Panc1 (cell line): ENCODE results near the gene UBL4A. TPM values are rescaled to one million over a fixed set of nuclear protein-coding genes. Genes with fewer than 3 reads are reported as not detected.

Source experiments
- ATAC-seq: fragments of 200-7000 bp; cut with Tn5 transposase; 2 replicates; pipeline ENCODE4 v1.9.1; 2020; ENCODE audit warnings: mild to moderate bottlenecking, moderate library complexity
- BruUV-seq: library from RNA; stranded (reverse); fragments of 400-500 nt; replicated peaks from 2 replicates; lab custom pipeline; 2021; lab: Mats Ljungman, UMichigan
- CTCF ChIA-PET: fragments of 300-600 bp; sonication (Branson Sonifier 250); formaldehyde crosslinking; loops from one replicate; lab custom pipeline; 2022; ENCODE audit warnings: antibody characterized with exemption; lab: Charles Lee
- POLR2A ChIA-PET: fragments of 300-600 bp; sonication (Branson Sonifier 250); formaldehyde crosslinking; loops from one replicate; lab custom pipeline; 2022; ENCODE audit warnings: antibody characterized with exemption; lab: Charles Lee
- DNase-seq: peaks from one replicate; pipeline ENCODE4 v3.0.0-alpha.2; 2010; ENCODE audit warnings: low read depth, low spot score
- H3K27ac ChIP-seq: 2 replicates; pipeline ENCODE4 v1.5.1; 2011; ENCODE audit warnings: mild to moderate bottlenecking, low read length, inconsistent platforms
- H3K27me3 ChIP-seq: fragments of 200-500 bp; sonication (Bioruptor generic); 2 replicates; pipeline ENCODE4 v1.6.0; 2014; ENCODE audit warnings: low read length, inconsistent platforms; ENCODE audit not compliant: control insufficient read depth, insufficient read depth
- H3K36me3 ChIP-seq: fragments of 200-500 bp; sonication (Bioruptor generic); 2 replicates; pipeline ENCODE4 v1.5.1; 2014; ENCODE audit warnings: inconsistent platforms, mild to moderate bottlenecking, low read length, moderate library complexity; ENCODE audit not compliant: control insufficient read depth, insufficient read depth
- H3K4me1 ChIP-seq: 2 replicates; pipeline ENCODE4 v1.5.1; 2011; ENCODE audit warnings: inconsistent platforms, mild to moderate bottlenecking, low read length, moderate library complexity; ENCODE audit not compliant: control insufficient read depth, insufficient read depth
- H3K4me3 ChIP-seq, 2 experiments: 2 replicates each; pipeline ENCODE4 v1.5.1; 2011 to 2012; ENCODE audit warnings: low read depth in 2 of 2, low read length in 2 of 2, mild to moderate bottlenecking in 2 of 2, inconsistent platforms in 1 of 2, moderate library complexity in 1 of 2
- H3K9me3 ChIP-seq: fragments of 200-500 bp; sonication (Bioruptor generic); 2 replicates; pipeline ENCODE4 v1.5.1; 2014; ENCODE audit warnings: low read depth, mild to moderate bottlenecking, inconsistent platforms, low read length, moderate library complexity; ENCODE audit not compliant: control insufficient read depth, insufficient read depth
- SIN3A ChIP-seq: IDR thresholded peaks from 2 replicates; pipeline ENCODE4 v1.6.1; 2012; ENCODE audit warnings: low read depth, mild to moderate bottlenecking, low read length, moderate library complexity, borderline replicate concordance; ENCODE audit not compliant: insufficient read depth
- TCF7L2 ChIP-seq: IDR thresholded peaks from 2 replicates; pipeline ENCODE4 v1.6.1; 2011; ENCODE audit warnings: mild to moderate bottlenecking, low read depth, low read length, inconsistent platforms
- in situ Hi-C: cut with HindIII; loops from 2 replicates; pipeline ENCODE4 v1.10.0; 2016; ENCODE audit warnings: low sequenced_read_pairs, low pct_unique_long_range_greater_than_20kb
- intact Hi-C: fragments of 100-400 bp; cut with micrococcal nuclease; formaldehyde crosslinking; loops from one replicate; pipeline ENCODE4 v1.10.0; 2022; ENCODE audit not compliant: unreplicated experiment
- total RNA-seq: library from RNA; stranded (reverse); gene quantifications from one replicate; pipeline ENCODE4 v1.2.1, GENCODE V29; 2021; ENCODE audit not compliant: unreplicated experiment
- TF ChIP-seq, protein P1 (sequence below): fragments of 450-650 bp; IDR thresholded peaks from 2 replicates; pipeline ENCODE4 v1.5.1; 2017; ENCODE audit warnings: mild to moderate bottlenecking
- TF ChIP-seq, protein P2 (sequence below), 2 experiments: IDR thresholded peaks; 2 replicates each; pipeline ENCODE4 v1.6.1; 2011 to 2012; ENCODE audit warnings: low read depth in 2 of 2, control low read depth in 1 of 2, low read length in 1 of 2, mild to moderate bottlenecking in 1 of 2, moderate library complexity in 1 of 2; ENCODE audit not compliant: insufficient read depth in 1 of 2

Gene UBL4A
- total RNA-seq, 1 experiment from 2014 or later = 65.4 TPM

DNA sequence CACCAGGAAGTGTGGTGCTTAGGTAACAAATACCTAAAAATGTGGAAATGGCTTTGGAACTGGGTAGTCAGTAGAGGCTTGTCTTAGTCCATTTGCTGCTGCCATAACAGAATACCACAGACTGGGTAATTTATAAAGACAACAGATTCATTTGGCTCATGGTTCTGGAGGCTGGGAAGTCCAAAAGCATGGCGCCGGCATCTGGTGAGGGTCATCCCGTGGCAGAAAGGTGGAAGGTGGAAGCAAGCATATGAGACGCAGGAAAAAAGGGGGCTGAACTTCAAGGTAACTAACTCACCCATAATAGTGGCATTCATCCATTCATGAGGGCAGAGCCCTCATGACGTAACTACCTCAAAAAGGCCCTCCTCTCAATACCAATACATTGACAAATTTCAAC, 23.0 kb upstream of the UBL4A start:
- DNase-seq (no peak), ATAC-seq (no peak)
- H3K36me3 ChIP-seq = no peaks in the 10 kb centered on the region
- no peaks in the 10 kb centered on the region for H3K27me3 ChIP-seq
- CTCF ChIA-PET = no interaction called here
- intact Hi-C loops = no loop called here
- in situ Hi-C loops = no loop called here
- BruUV-seq = no TSS peak
- H3K4me3 ChIP-seq = no peak overlapping the region
- TF ChIP-seq, protein P1, sequence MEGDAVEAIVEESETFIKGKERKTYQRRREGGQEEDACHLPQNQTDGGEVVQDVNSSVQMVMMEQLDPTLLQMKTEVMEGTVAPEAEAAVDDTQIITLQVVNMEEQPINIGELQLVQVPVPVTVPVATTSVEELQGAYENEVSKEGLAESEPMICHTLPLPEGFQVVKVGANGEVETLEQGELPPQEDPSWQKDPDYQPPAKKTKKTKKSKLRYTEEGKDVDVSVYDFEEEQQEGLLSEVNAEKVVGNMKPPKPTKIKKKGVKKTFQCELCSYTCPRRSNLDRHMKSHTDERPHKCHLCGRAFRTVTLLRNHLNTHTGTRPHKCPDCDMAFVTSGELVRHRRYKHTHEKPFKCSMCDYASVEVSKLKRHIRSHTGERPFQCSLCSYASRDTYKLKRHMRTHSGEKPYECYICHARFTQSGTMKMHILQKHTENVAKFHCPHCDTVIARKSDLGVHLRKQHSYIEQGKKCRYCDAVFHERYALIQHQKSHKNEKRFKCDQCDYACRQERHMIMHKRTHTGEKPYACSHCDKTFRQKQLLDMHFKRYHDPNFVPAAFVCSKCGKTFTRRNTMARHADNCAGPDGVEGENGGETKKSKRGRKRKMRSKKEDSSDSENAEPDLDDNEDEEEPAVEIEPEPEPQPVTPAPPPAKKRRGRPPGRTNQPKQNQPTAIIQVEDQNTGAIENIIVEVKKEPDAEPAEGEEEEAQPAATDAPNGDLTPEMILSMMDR = no peak
- no peak for TF ChIP-seq TCF7L2
- H3K4me1 ChIP-seq = no peaks in the 10 kb centered on the region
- no peaks in the 10 kb centered on the region for H3K9me3 ChIP-seq
- no peak overlapping the region for H3K27ac ChIP-seq
- POLR2A ChIA-PET = no interaction called here

DNA sequence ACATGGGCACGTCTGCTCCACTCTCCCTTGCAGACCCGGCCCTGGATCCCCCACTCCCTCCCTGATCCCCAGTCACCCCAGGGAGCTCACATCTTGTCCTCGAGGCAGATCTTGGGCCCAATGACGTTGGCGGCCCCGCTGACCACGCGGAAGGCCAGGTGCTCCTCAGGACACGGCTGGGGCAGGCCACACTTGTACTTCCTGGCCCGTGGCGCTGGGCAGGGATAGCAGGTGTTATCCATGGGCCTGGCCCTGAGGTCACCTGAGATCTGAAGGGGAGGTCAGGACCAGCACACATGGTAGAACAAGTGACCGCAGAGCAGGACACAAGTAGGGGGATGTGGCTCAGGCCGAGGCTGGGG, 21.9 kb upstream of the UBL4A start:
- ATAC-seq = no peak
- Histone ChIP-seq H3K9me3 (no peaks in the 10 kb centered on the region), H3K36me3 (no peaks in the 10 kb centered on the region), H3K4me1 (no peaks in the 10 kb centered on the region), H3K27me3 (no peaks in the 10 kb centered on the region), H3K4me3 (no peak overlapping the region), H3K27ac (no peak overlapping the region)
- POLR2A ChIA-PET = no interaction called here
- BruUV-seq = no TSS peak
- in situ Hi-C loops (no loop called here), intact Hi-C loops (no loop called here)
- no peak for DNase-seq
- CTCF ChIA-PET = no interaction called here
- TF ChIP-seq, protein P2, sequence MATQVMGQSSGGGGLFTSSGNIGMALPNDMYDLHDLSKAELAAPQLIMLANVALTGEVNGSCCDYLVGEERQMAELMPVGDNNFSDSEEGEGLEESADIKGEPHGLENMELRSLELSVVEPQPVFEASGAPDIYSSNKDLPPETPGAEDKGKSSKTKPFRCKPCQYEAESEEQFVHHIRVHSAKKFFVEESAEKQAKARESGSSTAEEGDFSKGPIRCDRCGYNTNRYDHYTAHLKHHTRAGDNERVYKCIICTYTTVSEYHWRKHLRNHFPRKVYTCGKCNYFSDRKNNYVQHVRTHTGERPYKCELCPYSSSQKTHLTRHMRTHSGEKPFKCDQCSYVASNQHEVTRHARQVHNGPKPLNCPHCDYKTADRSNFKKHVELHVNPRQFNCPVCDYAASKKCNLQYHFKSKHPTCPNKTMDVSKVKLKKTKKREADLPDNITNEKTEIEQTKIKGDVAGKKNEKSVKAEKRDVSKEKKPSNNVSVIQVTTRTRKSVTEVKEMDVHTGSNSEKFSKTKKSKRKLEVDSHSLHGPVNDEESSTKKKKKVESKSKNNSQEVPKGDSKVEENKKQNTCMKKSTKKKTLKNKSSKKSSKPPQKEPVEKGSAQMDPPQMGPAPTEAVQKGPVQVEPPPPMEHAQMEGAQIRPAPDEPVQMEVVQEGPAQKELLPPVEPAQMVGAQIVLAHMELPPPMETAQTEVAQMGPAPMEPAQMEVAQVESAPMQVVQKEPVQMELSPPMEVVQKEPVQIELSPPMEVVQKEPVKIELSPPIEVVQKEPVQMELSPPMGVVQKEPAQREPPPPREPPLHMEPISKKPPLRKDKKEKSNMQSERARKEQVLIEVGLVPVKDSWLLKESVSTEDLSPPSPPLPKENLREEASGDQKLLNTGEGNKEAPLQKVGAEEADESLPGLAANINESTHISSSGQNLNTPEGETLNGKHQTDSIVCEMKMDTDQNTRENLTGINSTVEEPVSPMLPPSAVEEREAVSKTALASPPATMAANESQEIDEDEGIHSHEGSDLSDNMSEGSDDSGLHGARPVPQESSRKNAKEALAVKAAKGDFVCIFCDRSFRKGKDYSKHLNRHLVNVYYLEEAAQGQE (IDR thresholded peaks at IDR 0.05; ENCODE audit: insufficient read depth in 1 of 2, low read depth in 2 of 2, low read length in 1 of 2) = no peak
- no peak for TF ChIP-seq TCF7L2
- no peak for TF ChIP-seq SIN3A
- TF ChIP-seq, protein P1 = no peak
